Measurements from ENCODE around the gene CHAMP1.

The CHAMP1 gene

DNA sequence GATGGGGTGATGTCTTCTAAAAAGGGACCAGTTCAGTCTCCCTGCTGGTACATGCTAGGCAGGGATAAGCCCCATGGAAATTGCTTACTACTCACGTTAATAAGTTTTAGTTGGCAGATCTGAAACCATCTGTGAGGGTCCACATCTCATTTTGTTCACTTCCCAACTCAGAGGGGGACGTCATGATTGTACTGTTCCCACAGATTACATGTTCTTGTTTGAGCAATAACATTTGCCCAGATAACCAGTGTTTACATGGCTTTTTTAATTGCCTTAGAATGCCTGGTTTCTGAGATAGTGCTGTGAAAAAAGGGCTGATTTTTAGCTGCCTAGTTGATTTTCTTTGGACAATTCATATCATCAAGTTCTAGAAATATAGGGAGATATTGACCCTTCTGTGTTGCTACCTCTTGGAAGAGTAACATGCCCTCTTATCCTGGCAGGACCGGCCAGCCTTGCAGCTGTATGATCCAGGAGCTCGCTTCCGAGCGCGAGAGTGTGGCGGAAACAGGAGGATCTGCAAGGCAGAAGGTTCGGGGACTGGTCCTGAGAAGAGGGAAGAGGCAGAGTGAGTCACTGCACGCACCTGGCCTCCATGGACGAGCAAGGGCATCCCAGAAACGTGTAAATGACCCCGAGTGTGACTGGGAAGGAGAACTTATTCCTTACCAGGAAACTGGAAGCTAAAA lies 9.8 kb upstream of the CHAMP1 start:
- no peak overlapping the region for H2AFZ ChIP-seq (ENCODE audit: low read depth, low read length, severe bottlenecking)
- H3K4me2 ChIP-seq (ENCODE audit: low read depth, low read length, poor library complexity, severe bottlenecking), result no peak overlapping the region
- H3K27me3 ChIP-seq (ENCODE audit: low read length), result no peaks in the 10 kb centered on the region
- no peak overlapping the region for H3K27ac ChIP-seq (ENCODE audit: low read depth, low read length)
- H3K79me2 ChIP-seq (ENCODE audit: insufficient read depth, low read length), result no peaks in the 10 kb centered on the region
- H3K9me2 ChIP-seq (replicated peaks; ENCODE audit: insufficient read depth, low read length), result no peaks in the 10 kb centered on the region
- no peak for TF ChIP-seq EZH2phosphoT487 (conservative IDR thresholded peaks at IDR 0.05; ENCODE audit: low read length)
- TF ChIP-seq, protein P1, sequence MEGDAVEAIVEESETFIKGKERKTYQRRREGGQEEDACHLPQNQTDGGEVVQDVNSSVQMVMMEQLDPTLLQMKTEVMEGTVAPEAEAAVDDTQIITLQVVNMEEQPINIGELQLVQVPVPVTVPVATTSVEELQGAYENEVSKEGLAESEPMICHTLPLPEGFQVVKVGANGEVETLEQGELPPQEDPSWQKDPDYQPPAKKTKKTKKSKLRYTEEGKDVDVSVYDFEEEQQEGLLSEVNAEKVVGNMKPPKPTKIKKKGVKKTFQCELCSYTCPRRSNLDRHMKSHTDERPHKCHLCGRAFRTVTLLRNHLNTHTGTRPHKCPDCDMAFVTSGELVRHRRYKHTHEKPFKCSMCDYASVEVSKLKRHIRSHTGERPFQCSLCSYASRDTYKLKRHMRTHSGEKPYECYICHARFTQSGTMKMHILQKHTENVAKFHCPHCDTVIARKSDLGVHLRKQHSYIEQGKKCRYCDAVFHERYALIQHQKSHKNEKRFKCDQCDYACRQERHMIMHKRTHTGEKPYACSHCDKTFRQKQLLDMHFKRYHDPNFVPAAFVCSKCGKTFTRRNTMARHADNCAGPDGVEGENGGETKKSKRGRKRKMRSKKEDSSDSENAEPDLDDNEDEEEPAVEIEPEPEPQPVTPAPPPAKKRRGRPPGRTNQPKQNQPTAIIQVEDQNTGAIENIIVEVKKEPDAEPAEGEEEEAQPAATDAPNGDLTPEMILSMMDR (IDR thresholded peaks at IDR 0.05; ENCODE audit: insufficient read depth, low read length, poor library complexity, severe bottlenecking), result no peak
- no peaks in the 10 kb centered on the region for H3F3A ChIP-seq (ENCODE audit: insufficient read depth)
- peaks cover 7% of the 10 kb centered on the region; the same call in 1 of the 2 replicates for H3K36me3 ChIP-seq (ENCODE audit: low read length)
- H4K20me1 ChIP-seq (ENCODE audit: low read depth, low read length), result no peaks in the 10 kb centered on the region
- H3K9ac ChIP-seq (ENCODE audit: low read length), result no peak overlapping the region
- H3K4me3 ChIP-seq (ENCODE audit: insufficient read depth, low read length, poor library complexity, severe bottlenecking), result no peak overlapping the region
- H3K9me3 ChIP-seq (ENCODE audit: insufficient read depth, low read length), result no peaks in the 10 kb centered on the region

DNA sequence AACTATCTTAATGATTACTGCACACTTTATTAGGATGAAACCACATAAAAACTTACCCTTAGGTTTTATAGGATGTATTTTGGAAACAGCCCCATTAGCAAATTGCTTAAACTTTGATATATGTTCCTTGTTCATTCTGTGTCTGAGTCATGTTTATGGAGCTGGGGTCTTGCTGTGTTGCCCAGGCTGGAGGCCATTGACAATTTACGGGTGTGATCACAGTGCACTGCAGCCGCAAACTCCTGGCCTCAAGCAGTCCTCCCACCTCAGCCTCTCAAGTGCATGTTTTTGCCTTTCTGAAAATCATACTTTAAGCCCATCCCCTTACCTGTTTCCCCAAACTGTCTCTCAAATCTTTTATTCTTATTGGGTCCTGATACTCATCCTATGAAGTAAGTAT lies 5.2 kb upstream of the CHAMP1 start:
- Histone ChIP-seq H3K36me3 (ENCODE audit: low read length) (peaks cover 3% of the 10 kb centered on the region; the same call in 1 of the 2 replicates), H3K27ac (ENCODE audit: low read depth, low read length) (no peak overlapping the region), H2AFZ (ENCODE audit: low read depth, low read length, severe bottlenecking) (no peak overlapping the region), H3K27me3 (ENCODE audit: low read length) (no peaks in the 10 kb centered on the region), H3K9ac (ENCODE audit: low read length) (no peak overlapping the region), H3K9me3 (ENCODE audit: insufficient read depth, low read length) (no peaks in the 10 kb centered on the region), H3K4me2 (ENCODE audit: low read depth, low read length, poor library complexity, severe bottlenecking) (no peak overlapping the region), H3K79me2 (ENCODE audit: insufficient read depth, low read length) (peaks cover 7% of the 10 kb centered on the region), H4K20me1 (ENCODE audit: low read depth, low read length) (no peaks in the 10 kb centered on the region), H3K4me3 (ENCODE audit: insufficient read depth, low read length, poor library complexity, severe bottlenecking) (no peak overlapping the region), H3F3A (ENCODE audit: insufficient read depth) (peaks cover 26% of the 10 kb centered on the region), H3K9me2 (replicated peaks; ENCODE audit: insufficient read depth, low read length) (no peaks in the 10 kb centered on the region)
- no peak for TF ChIP-seq EZH2phosphoT487 (conservative IDR thresholded peaks at IDR 0.05; ENCODE audit: low read length)
- TF ChIP-seq, protein P1 (IDR thresholded peaks at IDR 0.05; ENCODE audit: insufficient read depth, low read length, poor library complexity, severe bottlenecking), result no peak

DNA sequence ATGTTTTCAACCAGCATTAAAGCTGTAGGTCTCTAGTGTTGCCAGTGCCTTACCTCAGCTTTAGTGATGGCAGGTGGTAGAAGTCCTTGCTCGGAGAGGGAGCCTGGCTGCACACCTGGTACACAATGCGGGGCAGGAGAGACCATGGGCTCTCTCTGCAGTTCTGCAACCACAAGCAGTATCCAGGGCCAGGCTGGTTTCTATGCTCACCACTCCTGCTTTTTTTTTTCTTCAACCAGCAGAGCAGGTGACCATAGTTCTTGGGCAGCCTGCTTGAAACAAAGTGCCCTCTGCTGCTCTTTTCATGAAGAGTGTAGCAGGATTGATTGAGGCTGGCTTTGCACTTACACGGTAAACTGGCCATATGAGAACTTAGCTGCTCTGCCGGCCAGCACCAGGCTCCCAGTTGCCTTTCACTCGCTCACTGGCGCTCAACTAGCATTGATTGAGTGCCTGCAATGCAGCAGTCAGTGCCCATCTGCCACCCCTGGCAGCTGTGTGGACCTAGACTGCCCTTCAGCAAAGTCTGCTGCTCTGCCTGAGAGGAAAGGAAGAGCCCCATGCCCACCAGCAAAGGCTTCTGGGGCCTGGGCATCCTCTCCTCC lies 4.4 kb upstream of the CHAMP1 start:
- H2AFZ ChIP-seq (ENCODE audit: low read depth, low read length, severe bottlenecking), result no peak overlapping the region
- no peak overlapping the region for H3K4me2 ChIP-seq (ENCODE audit: low read depth, low read length, poor library complexity, severe bottlenecking)
- no peak for TF ChIP-seq EZH2phosphoT487 (conservative IDR thresholded peaks at IDR 0.05; ENCODE audit: low read length)
- TF ChIP-seq, protein P1 (IDR thresholded peaks at IDR 0.05; ENCODE audit: insufficient read depth, low read length, poor library complexity, severe bottlenecking), result no peak
- H4K20me1 ChIP-seq (ENCODE audit: low read depth, low read length), result no peaks in the 10 kb centered on the region
- H3K27me3 ChIP-seq (ENCODE audit: low read length), result no peaks in the 10 kb centered on the region
- peaks cover 12% of the 10 kb centered on the region for H3K79me2 ChIP-seq (ENCODE audit: insufficient read depth, low read length)
- H3K9me3 ChIP-seq (ENCODE audit: insufficient read depth, low read length), result no peaks in the 10 kb centered on the region
- peaks cover 28% of the 10 kb centered on the region for H3F3A ChIP-seq (ENCODE audit: insufficient read depth)
- no peak overlapping the region for H3K9ac ChIP-seq (ENCODE audit: low read length)
- H3K36me3 ChIP-seq (ENCODE audit: low read length), result peaks cover 3% of the 10 kb centered on the region; the same call in 1 of the 2 replicates
- H3K9me2 ChIP-seq (replicated peaks; ENCODE audit: insufficient read depth, low read length), result no peaks in the 10 kb centered on the region
- H3K4me3 ChIP-seq (ENCODE audit: insufficient read depth, low read length, poor library complexity, severe bottlenecking), result no peak overlapping the region
- H3K27ac ChIP-seq (ENCODE audit: low read depth, low read length), result no peak overlapping the region

Data from SU-DHL-6 (cell line).